Muscle of leg (tissue), 11 donors: ENCODE measurements around the gene PSME2. TPM values are rescaled to one million over a fixed set of nuclear protein-coding genes. Genes with fewer than 3 reads are reported as not detected.

ENCODE experiments used
- DNase-seq: peaks from one replicate; pipeline ENCODE4 v3.0.0; 2013
- H3K27ac ChIP-seq: one replicate; pipeline ENCODE4 v1.5.1; 2013; ENCODE audit warnings: mild to moderate bottlenecking, low read length, control low read depth
- H3K27me3 ChIP-seq: one replicate; pipeline ENCODE4 v1.6.1; 2013; ENCODE audit warnings: low read length; ENCODE audit not compliant: control insufficient read depth, insufficient read depth
- H3K36me3 ChIP-seq: one replicate; pipeline ENCODE4 v1.6.1; 2013; ENCODE audit warnings: low read length; ENCODE audit not compliant: control insufficient read depth, insufficient read depth
- H3K4me1 ChIP-seq: one replicate; pipeline ENCODE4 v1.6.1; 2013; ENCODE audit warnings: low read length; ENCODE audit not compliant: control insufficient read depth, insufficient read depth
- H3K4me3 ChIP-seq: one replicate; pipeline ENCODE4 v1.5.1; 2013; ENCODE audit warnings: low read length, control low read depth
- H3K9me3 ChIP-seq: replicated peaks from 2 replicates; pipeline ENCODE4 v1.6.1; 2013; ENCODE audit warnings: low read depth, low read length; ENCODE audit not compliant: control insufficient read depth
- whole genome bisulfite sequencing: methylation state at CpG from one replicate; pipeline ENCODE4 v1.1.5; 2013; ENCODE audit warnings: missing lambda C conversion rate; ENCODE audit not compliant: insufficient coverage; 5-methylcytosine and 5-hydroxymethylcytosine counted together
- polyA plus RNA-seq, 8 donors: library from polyadenylated mRNA; unstranded; fragments of 120-200 nt; gene quantifications; one replicate each; pipeline versions ENCODE4 v1.2.1 to v1.2.3, GENCODE V29; 2013; ENCODE audit warnings: inconsistent platforms in 1 of 8, low replicate concordance in 1 of 8; ENCODE audit not compliant: insufficient read length in 8 of 8, insufficient read depth in 1 of 8
- total RNA-seq: library from RNA; stranded (reverse); fragments of 120-200 nt; gene quantifications from one replicate; pipeline ENCODE4 v1.2.4, GENCODE V29; 2013

The PSME2 gene
- total and polyA plus RNA-seq, 9 donors: 82.8 to 100 (median 94.6) TPM

GRCh38 chr14:24167469-24168114, 21.2 kb upstream of the PSME2 start:
- Histone ChIP-seq H3K27ac (no peak overlapping the region), H3K4me1 (peaks cover 33% of the 10 kb centered on the region), H3K4me3 (no peak overlapping the region), H3K9me3 (no peaks in the 10 kb centered on the region), H3K27me3 (no peaks in the 10 kb centered on the region), H3K36me3 (peaks cover 67% of the 10 kb centered on the region)
- peak; percentile 43 for DNase-seq
- 87% methylated on average over 3 of the region's 3 CpGs for WGBS

DNA sequence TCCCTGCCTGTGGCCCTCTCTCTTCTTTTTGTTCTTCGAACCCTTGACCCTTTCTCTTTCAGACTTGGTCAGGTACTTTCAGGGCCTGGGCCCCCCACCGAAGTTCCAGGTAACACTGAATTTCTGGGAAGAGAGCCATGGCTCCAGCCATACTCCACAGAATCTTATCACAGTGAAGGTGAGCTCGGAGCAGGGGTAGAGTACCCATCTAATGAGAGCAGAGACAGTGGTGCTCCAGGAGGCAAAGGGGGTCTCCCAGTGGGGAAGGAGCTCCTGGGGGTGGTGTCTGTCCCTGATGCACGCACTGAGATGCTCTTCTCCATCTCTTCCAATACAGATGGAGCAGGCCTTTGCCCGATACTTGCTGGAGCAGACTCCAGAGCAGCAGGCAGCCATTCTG, 19.4 kb upstream of the PSME2 start:
- H3K4me3 ChIP-seq: no peak overlapping the region
- no peak for DNase-seq
- WGBS: 93% methylated on average over 2 of the region's 5 CpGs
- H3K27me3 ChIP-seq: no peaks in the 10 kb centered on the region
- peaks cover 29% of the 10 kb centered on the region for H3K4me1 ChIP-seq
- H3K9me3 ChIP-seq: no peaks in the 10 kb centered on the region
- H3K27ac ChIP-seq: no peak overlapping the region
- peaks cover 75% of the 10 kb centered on the region for H3K36me3 ChIP-seq

DNA sequence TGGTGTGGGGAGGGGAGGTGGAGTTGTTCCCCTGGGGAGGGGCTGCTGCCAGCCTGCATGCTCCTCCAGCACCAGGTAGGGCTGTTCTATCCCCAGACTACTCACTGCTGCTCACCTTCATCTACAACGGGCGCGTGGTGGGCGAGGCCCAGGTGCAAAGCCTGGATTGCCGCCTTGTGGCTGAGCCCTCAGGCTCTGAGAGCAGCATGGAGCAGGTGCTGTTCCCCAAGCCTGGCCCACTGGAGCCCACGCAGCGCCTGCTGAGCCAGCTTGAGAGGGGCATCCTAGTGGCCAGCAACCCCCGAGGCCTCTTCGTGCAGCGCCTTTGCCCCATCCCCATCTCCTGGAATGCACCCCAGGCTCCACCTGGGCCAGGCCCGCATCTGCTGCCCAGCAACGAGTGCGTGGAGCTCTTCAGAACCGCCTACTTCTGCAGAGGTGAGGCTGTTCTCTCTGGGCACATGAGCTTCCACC, 18.1 kb upstream of the PSME2 start:
- 93% methylated on average over 14 of the region's 14 CpGs for WGBS
- H3K36me3 ChIP-seq: peaks cover 80% of the 10 kb centered on the region
- no peak for DNase-seq
- no peaks in the 10 kb centered on the region for H3K27me3 ChIP-seq
- H3K27ac ChIP-seq: no peak overlapping the region
- H3K4me3 ChIP-seq: no peak overlapping the region
- H3K4me1 ChIP-seq: peaks cover 37% of the 10 kb centered on the region
- H3K9me3 ChIP-seq: no peaks in the 10 kb centered on the region

DNA sequence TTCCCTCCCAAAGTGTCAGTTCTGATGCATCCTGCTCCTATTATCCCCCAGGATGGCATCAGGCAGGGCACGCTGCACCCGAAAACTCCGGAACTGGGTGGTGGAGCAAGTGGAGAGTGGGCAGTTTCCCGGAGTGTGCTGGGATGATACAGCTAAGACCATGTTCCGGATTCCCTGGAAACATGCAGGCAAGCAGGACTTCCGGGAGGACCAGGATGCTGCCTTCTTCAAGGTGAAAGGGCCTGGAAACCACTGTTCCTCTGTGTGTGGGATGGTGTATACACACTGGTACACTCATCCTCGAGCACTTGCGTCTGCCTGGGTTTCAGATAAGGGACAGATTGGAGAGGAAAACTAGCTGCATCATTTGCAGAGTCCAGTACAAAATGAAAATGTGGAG, 15.7 kb upstream of the PSME2 start:
- H3K4me3 ChIP-seq: peak overlapping the region; percentile 91
- no peak for DNase-seq
- peaks cover 79% of the 10 kb centered on the region for H3K36me3 ChIP-seq
- no peaks in the 10 kb centered on the region for H3K27me3 ChIP-seq
- H3K4me1 ChIP-seq: peaks cover 37% of the 10 kb centered on the region
- peak overlapping the region; percentile 98 for H3K27ac ChIP-seq
- WGBS: 77% methylated on average over 5 of the region's 8 CpGs
- H3K9me3 ChIP-seq: no peaks in the 10 kb centered on the region

DNA sequence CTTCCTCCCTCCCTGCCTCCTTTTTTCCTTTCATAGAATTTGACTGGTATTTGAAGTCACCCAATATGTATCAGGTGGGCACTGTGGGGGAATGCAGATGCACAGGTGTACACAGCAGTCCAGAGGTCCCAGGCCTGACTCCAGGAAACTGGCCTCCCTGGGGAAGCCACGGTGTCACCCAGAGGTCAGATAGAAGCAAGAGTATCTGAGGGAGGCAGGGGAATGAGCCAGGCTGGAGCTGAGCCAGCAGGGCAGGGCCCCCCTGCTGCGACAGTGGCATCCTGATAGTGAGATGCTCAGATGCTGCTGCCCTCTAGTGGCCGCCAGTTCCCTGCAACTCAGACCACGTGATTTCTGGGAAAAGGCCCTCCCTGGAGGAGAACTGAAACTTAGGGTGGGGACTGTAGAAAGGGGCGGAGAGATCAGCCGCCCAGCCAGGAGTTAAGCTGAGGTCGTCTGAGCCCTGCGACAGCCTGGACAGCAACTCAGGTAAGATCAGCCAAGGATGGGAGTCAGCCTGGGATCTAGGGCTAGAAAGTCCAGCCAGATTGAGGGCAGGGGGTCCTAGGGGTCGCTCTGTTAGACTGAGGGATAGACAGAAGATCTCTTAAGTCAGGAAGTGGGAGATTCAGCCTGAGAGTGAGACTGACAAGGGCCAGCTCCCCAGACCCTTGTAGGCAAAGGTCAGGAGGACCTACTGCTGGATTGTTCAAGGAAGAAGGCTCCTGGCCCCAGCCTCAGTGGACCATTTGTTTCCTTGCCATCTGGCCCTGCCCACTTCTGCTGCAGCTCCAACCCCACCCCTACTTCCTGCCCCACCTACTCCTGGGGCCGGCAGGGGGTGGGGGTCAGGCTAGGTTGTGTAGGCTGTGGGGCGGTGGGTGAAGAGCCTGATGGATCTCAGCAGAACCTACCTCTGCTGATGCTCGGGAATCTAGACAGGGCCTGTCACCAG, 14.7 kb upstream of the PSME2 start, which contains the start of gene IRF9:
Gene IRF9 (plus strand): TSS at position 416 of the 955 bp plus-strand sequence. CDS start 880 bp downstream, outside the sequence.
- WGBS: 0% methylated on average over 10 of the region's 12 CpGs
- peak; percentile 97 for DNase-seq
- Histone ChIP-seq H3K27me3 (no peaks in the 10 kb centered on the region), H3K9me3 (no peaks in the 10 kb centered on the region), H3K36me3 (peaks cover 78% of the 10 kb centered on the region), H3K27ac (peak within 1 kb of the TSS; percentile 98), H3K4me3 (peak within 1 kb of the TSS; percentile 91), H3K4me1 (peaks cover 37% of the 10 kb centered on the region)

DNA sequence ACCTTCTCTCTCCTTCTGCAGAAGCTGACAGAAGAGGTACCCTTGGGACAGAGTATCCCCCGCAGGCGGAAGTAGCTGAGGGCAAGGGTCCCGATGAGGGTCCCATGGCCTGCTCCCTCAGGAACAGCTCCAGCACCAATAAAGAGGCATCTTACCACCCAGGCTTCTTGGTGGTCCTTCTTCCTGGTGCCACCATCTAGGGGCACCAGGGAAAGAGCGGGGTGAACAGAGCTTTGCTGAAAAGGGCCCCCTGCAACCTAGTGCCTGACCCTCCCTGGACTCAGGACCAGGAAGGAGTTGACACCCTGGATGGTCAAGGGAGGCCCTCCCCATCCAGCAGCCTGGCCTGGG, 14.1 kb upstream of the PSME2 start:
- Histone ChIP-seq H3K27me3 (no peaks in the 10 kb centered on the region), H3K27ac (peak overlapping the region; percentile 88), H3K4me3 (no peak overlapping the region), H3K9me3 (no peaks in the 10 kb centered on the region), H3K36me3 (peaks cover 78% of the 10 kb centered on the region), H3K4me1 (peaks cover 37% of the 10 kb centered on the region)
- WGBS: 86% methylated on average over 4 of the region's 4 CpGs
- no peak for DNase-seq

GRCh38 chr14:24159777-24160498, 13.5 kb upstream of the PSME2 start:
- 97% methylated on average over 6 of the region's 11 CpGs for WGBS
- Histone ChIP-seq H3K4me3 (no peak overlapping the region), H3K27me3 (no peaks in the 10 kb centered on the region), H3K4me1 (peaks cover 37% of the 10 kb centered on the region), H3K36me3 (peaks cover 78% of the 10 kb centered on the region), H3K27ac (peak overlapping the region; percentile 88), H3K9me3 (no peaks in the 10 kb centered on the region)
- DNase-seq: no peak

DNA sequence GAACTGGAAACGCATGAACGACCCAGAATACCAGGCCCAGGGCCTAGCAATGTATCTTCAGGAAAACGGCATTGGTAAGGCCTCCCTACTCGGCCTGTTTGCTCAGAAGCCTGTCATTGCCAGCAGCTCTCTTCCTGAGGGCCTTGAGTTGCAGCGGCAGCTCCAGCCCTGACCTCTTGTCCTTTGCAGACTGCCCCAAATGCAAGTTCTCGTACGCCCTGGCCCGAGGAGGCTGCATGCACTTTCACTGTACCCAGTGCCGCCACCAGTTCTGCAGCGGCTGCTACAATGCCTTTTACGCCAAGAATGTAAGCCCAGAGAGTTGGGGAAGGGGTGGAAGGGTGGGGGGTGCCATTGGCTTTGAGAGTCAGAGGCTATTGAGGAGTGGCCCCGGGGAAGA, 10.9 kb upstream of the PSME2 start:
- Histone ChIP-seq H3K9me3 (no peaks in the 10 kb centered on the region), H3K36me3 (peaks cover 65% of the 10 kb centered on the region), H3K4me1 (peaks cover 15% of the 10 kb centered on the region), H3K27me3 (no peaks in the 10 kb centered on the region), H3K4me3 (no peak overlapping the region), H3K27ac (no peak overlapping the region)
- 95% methylated on average over 11 of the region's 12 CpGs for WGBS
- no peak for DNase-seq

GRCh38 chr14:24156840-24157239, 10.4 kb upstream of the PSME2 start:
- H3K4me1 ChIP-seq: peaks cover 10% of the 10 kb centered on the region
- no peak overlapping the region for H3K4me3 ChIP-seq
- 90% methylated on average over 1 of the region's 1 CpG for WGBS
- no peaks in the 10 kb centered on the region for H3K9me3 ChIP-seq
- DNase-seq: no peak
- peaks cover 65% of the 10 kb centered on the region for H3K36me3 ChIP-seq
- no peaks in the 10 kb centered on the region for H3K27me3 ChIP-seq
- no peak overlapping the region for H3K27ac ChIP-seq

- no peaks in the 10 kb centered on the region for H3K9me3 ChIP-seq
- H3K4me1 ChIP-seq: peaks cover 1% of the 10 kb centered on the region
- no peak overlapping the region for H3K27ac ChIP-seq
- 93% methylated on average over 8 of the region's 10 CpGs for WGBS
- peaks cover 75% of the 10 kb centered on the region for H3K36me3 ChIP-seq
- no peak overlapping the region for H3K4me3 ChIP-seq
- DNase-seq: no peak
- H3K27me3 ChIP-seq: no peaks in the 10 kb centered on the region
Observed at GRCh38 chr14:24155100-24155499, 8.7 kb upstream of the PSME2 start.
